HUDEP-2 (cell line): ENCODE measurements around the gene MTMR12.

Source experiments
- DNase-seq, 76 experiments: peaks; one replicate each; lab custom pipeline; 2025; ENCODE audit not compliant: unreplicated experiment in 76 of 76; lab: John Stamatoyannopoulos, UW

The MTMR12 gene

GRCh38 chr5:32277798-32278197 lies 34.9 kb downstream of the MTMR12 start:
- DNase-seq, result no peak

GRCh38 chr5:32276173-32276853 lies 36.4 kb downstream of the MTMR12 start:
- no peak for DNase-seq

GRCh38 chr5:32275396-32275741 lies 37.4 kb downstream of the MTMR12 start:
- DNase-seq, result no peak

GRCh38 chr5:32274548-32275395 lies 38.0 kb downstream of the MTMR12 start:
- no peak for DNase-seq

- DNase-seq, result no peak
Observed at GRCh38 chr5:32273821-32274220, 38.9 kb downstream of the MTMR12 start.

- DNase-seq, result no peak
Observed at GRCh38 chr5:32272746-32273145, 40.0 kb downstream of the MTMR12 start.

- no peak for DNase-seq
Observed at GRCh38 chr5:32270946-32271345, 41.8 kb downstream of the MTMR12 start.

- DNase-seq, result no peak
Observed at GRCh38 chr5:32270178-32270577, 42.6 kb downstream of the MTMR12 start.

GRCh38 chr5:32265902-32266301 lies 46.8 kb downstream of the MTMR12 start:
- DNase-seq, result no peak

- no peak for DNase-seq
Observed at GRCh38 chr5:32264957-32265572, 47.7 kb downstream of the MTMR12 start.

- DNase-seq, result no peak
Observed at GRCh38 chr5:32263684-32264083, 49.1 kb downstream of the MTMR12 start.

- DNase-seq, result no peak
Observed at GRCh38 chr5:32261198-32261597, 51.5 kb downstream of the MTMR12 start.

- no peak for DNase-seq
Observed at GRCh38 chr5:32259033-32259432, 53.7 kb downstream of the MTMR12 start.

- DNase-seq, result no peak
Observed at GRCh38 chr5:32258424-32258823, 54.3 kb downstream of the MTMR12 start.

GRCh38 chr5:32255540-32255900 lies 57.2 kb downstream of the MTMR12 start:
- no peak for DNase-seq

- DNase-seq, result no peak
Observed at GRCh38 chr5:32254881-32255539, 57.7 kb downstream of the MTMR12 start.

GRCh38 chr5:32251871-32252458 lies 60.8 kb downstream of the MTMR12 start:
- DNase-seq, result no peak

- DNase-seq, result no peak
Observed at GRCh38 chr5:32249668-32250067, 63.1 kb downstream of the MTMR12 start.

- no peak for DNase-seq
Observed at GRCh38 chr5:32245742-32246141, 67.0 kb downstream of the MTMR12 start.

GRCh38 chr5:32244017-32244416 lies 68.7 kb downstream of the MTMR12 start:
- no peak for DNase-seq
